ENCODE data around the gene C3AR1.

C3AR1 gene

DNA sequence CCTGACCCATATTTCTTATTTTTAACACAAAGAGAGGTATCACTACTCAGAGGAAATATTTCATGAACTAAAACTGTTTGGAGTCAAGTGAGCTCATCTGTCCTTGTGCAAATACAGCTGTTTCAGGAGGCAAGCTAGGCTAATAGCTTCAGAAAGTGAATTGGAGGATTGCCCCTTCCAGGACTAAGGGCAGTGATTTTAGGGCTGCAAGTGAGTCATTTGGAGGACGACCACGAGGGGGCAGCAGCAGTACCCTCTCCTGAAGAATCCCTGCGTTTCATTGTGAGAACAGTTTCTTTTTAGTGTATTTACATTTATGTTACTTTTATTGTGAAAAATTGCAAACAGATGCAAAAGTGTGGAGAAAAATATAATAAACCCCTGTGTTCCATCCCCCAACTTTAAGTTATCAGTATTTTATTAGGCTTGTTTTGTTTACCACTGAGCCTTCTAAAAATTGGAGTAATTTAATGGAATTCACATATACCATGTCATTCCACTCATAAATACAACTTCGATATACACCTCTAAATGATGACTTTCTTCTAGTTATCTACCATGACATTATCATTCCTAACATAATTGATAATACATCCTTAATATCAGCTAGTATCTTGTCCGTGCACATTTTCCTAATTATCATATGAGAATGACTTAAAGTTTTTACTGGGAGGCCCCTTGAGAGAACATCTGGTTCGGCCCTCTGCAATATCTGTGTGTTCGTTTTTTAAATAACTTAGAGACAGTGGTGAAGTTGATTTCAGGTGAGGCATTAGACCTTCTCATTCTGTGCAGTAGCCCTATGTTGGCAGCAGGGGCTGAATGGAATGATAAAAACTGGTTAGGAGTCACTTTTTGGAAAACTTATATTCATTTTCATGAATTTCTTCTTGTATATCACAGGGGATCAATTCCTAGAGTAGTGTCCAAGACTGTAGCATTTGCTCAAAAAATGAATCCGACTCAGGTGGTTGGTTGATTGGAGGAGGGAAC is 19.9 kb downstream of the C3AR1 start:
- Histone ChIP-seq H3K27ac (ENCODE audit: insufficient read depth, low read length, poor library complexity, severe bottlenecking) (no peak overlapping the region), H3K4me3 (ENCODE audit: insufficient read depth, low read depth, low read length, poor library complexity, severe bottlenecking) (no peak overlapping the region), H3K9me3 (ENCODE audit: control insufficient read depth, low read length) (no peaks in the 10 kb centered on the region), H3K36me3 (ENCODE audit: control insufficient read depth, insufficient read depth, low read length) (peaks cover 81% of the 10 kb centered on the region), H3K4me1 (ENCODE audit: control insufficient read depth, insufficient read depth, low read length, poor library complexity, severe bottlenecking) (no peaks in the 10 kb centered on the region), H3K27me3 (replicated peaks; ENCODE audit: control insufficient read depth, insufficient read depth, low read length, poor library complexity, severe bottlenecking) (no peaks in the 10 kb centered on the region)
- peak; percentile 63 to 72 (median 63) for DNase-seq

DNA sequence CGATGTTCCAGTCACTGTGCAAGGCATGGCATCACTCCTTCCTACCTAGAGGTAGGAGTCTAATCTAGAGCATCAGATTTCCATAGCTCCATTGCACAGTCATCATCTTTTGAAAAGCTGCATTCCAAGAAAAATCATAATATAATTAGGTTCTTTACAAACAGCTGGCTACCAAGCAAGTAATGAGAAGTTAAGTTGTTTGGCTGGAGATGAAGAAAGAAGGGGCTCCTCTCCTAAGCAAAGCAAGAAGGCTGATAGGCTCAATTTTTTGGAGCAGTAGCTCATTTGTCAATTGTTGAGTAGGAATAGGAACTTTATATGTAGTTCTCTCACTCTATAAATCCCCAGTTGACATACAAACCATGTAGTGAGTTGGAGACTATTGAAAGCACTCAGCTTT is 25.4 kb downstream of the C3AR1 start:
- Histone ChIP-seq H3K36me3 (ENCODE audit: control insufficient read depth, insufficient read depth, low read length) (peaks cover 46% of the 10 kb centered on the region), H3K4me1 (ENCODE audit: control insufficient read depth, insufficient read depth, low read length, poor library complexity, severe bottlenecking) (peaks cover 25% of the 10 kb centered on the region), H3K27ac (ENCODE audit: insufficient read depth, low read length, poor library complexity, severe bottlenecking) (no peak overlapping the region), H3K9me3 (ENCODE audit: control insufficient read depth, low read length) (no peaks in the 10 kb centered on the region), H3K27me3 (replicated peaks; ENCODE audit: control insufficient read depth, insufficient read depth, low read length, poor library complexity, severe bottlenecking) (no peaks in the 10 kb centered on the region), H3K4me3 (ENCODE audit: insufficient read depth, low read depth, low read length, poor library complexity, severe bottlenecking) (no peak overlapping the region)
- DNase-seq: no peak

DNA sequence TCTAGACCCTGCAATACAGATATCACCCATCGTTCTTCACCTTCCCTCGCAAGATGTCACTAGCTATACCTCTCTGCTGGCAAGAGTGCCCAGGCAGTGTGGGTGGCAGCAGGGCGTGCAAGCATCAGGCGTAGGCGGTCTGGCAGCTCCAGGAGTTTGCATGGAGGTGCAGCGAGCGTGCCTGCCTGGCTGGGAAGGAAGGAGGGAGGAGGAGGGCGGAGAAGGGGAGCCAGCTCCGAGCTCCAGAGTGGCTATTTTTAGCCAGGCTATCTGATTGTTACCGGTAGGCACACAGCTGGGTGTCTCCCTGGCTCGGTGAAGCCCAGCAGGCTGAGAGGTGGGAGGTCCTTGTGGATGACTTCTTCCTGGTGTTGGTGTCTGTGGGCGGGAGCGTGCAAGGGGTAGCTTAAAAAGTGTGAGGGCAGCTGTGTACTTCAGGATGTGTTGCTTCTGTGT is 27.5 kb downstream of the C3AR1 start:
- peak in 1 of 3 donors; percentile 9 for DNase-seq
- Histone ChIP-seq H3K4me1 (ENCODE audit: control insufficient read depth, insufficient read depth, low read length, poor library complexity, severe bottlenecking) (peaks cover 45% of the 10 kb centered on the region), H3K4me3 (ENCODE audit: insufficient read depth, low read depth, low read length, poor library complexity, severe bottlenecking) (peak overlapping the region; percentile 36), H3K36me3 (ENCODE audit: control insufficient read depth, insufficient read depth, low read length) (peaks cover 31% of the 10 kb centered on the region), H3K27ac (ENCODE audit: insufficient read depth, low read length, poor library complexity, severe bottlenecking) (no peak overlapping the region), H3K27me3 (replicated peaks; ENCODE audit: control insufficient read depth, insufficient read depth, low read length, poor library complexity, severe bottlenecking) (no peaks in the 10 kb centered on the region), H3K9me3 (ENCODE audit: control insufficient read depth, low read length) (no peaks in the 10 kb centered on the region)

DNA sequence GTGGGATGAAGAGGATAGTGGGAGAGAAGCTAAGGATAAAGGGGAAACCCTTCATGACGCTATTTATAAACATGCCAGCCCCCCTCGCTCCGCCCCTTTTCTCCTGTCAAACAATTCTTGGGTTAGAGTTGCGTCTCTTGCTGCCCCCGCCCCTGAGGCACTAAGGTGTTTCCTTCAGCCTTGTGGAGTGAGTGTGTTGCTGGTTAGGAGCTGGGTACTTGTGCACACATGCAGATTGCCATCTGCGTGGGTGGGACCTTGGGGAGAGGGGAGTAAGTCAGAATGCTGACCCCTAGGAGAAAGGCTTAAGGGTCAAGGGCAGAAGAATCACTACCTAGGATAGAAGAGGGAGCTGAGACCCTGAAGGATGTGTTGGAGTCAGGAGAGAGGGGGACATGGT is 28.2 kb downstream of the C3AR1 start:
- peaks cover 51% of the 10 kb centered on the region for H3K4me1 ChIP-seq (ENCODE audit: control insufficient read depth, insufficient read depth, low read length, poor library complexity, severe bottlenecking)
- peaks cover 26% of the 10 kb centered on the region for H3K36me3 ChIP-seq (ENCODE audit: control insufficient read depth, insufficient read depth, low read length)
- H3K9me3 ChIP-seq (ENCODE audit: control insufficient read depth, low read length): no peaks in the 10 kb centered on the region
- H3K4me3 ChIP-seq (ENCODE audit: insufficient read depth, low read depth, low read length, poor library complexity, severe bottlenecking): no peak overlapping the region
- DNase-seq: no peak
- H3K27me3 ChIP-seq (replicated peaks; ENCODE audit: control insufficient read depth, insufficient read depth, low read length, poor library complexity, severe bottlenecking): no peaks in the 10 kb centered on the region
- no peak overlapping the region for H3K27ac ChIP-seq (ENCODE audit: insufficient read depth, low read length, poor library complexity, severe bottlenecking)

GRCh38 chr12:8037046-8037663 is 29.0 kb downstream of the C3AR1 start:
- no peaks in the 10 kb centered on the region for H3K27me3 ChIP-seq (replicated peaks; ENCODE audit: control insufficient read depth, insufficient read depth, low read length, poor library complexity, severe bottlenecking)
- no peak for DNase-seq
- H3K4me1 ChIP-seq (ENCODE audit: control insufficient read depth, insufficient read depth, low read length, poor library complexity, severe bottlenecking): peaks cover 51% of the 10 kb centered on the region
- no peaks in the 10 kb centered on the region for H3K9me3 ChIP-seq (ENCODE audit: control insufficient read depth, low read length)
- H3K4me3 ChIP-seq (ENCODE audit: insufficient read depth, low read depth, low read length, poor library complexity, severe bottlenecking): no peak overlapping the region
- H3K27ac ChIP-seq (ENCODE audit: insufficient read depth, low read length, poor library complexity, severe bottlenecking): no peak overlapping the region
- peaks cover 19% of the 10 kb centered on the region for H3K36me3 ChIP-seq (ENCODE audit: control insufficient read depth, insufficient read depth, low read length)

DNA sequence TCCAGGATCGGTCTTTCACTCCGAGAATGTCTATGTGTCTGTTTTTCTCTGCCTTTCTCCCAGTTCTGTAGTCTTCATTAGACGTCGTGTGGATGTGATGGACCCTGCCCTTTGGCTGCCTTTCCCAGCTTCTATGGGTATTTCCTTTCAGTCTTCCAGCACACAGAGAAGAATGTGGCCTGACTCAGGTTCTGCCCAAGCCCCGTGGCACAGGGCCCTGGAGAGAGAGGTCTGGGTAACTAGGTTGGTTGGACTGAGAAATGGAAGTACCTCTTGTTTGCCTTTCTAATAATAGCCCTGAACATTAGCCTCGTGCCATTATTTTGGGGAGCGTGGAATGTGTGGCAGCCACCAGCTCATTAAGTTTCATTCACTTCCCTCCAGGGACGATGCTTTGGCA is 29.8 kb downstream of the C3AR1 start:
- DNase-seq: no peak
- Histone ChIP-seq H3K36me3 (ENCODE audit: control insufficient read depth, insufficient read depth, low read length) (peaks cover 12% of the 10 kb centered on the region), H3K9me3 (ENCODE audit: control insufficient read depth, low read length) (no peaks in the 10 kb centered on the region), H3K4me3 (ENCODE audit: insufficient read depth, low read depth, low read length, poor library complexity, severe bottlenecking) (no peak overlapping the region), H3K27ac (ENCODE audit: insufficient read depth, low read length, poor library complexity, severe bottlenecking) (no peak overlapping the region), H3K4me1 (ENCODE audit: control insufficient read depth, insufficient read depth, low read length, poor library complexity, severe bottlenecking) (peaks cover 57% of the 10 kb centered on the region), H3K27me3 (replicated peaks; ENCODE audit: control insufficient read depth, insufficient read depth, low read length, poor library complexity, severe bottlenecking) (no peaks in the 10 kb centered on the region)

GRCh38 chr12:8035440-8036010 is 30.6 kb downstream of the C3AR1 start:
- Histone ChIP-seq H3K36me3 (ENCODE audit: control insufficient read depth, insufficient read depth, low read length) (peaks cover 6% of the 10 kb centered on the region), H3K4me1 (ENCODE audit: control insufficient read depth, insufficient read depth, low read length, poor library complexity, severe bottlenecking) (peaks cover 57% of the 10 kb centered on the region), H3K27ac (ENCODE audit: insufficient read depth, low read length, poor library complexity, severe bottlenecking) (peak overlapping the region; percentile 95), H3K27me3 (replicated peaks; ENCODE audit: control insufficient read depth, insufficient read depth, low read length, poor library complexity, severe bottlenecking) (no peaks in the 10 kb centered on the region), H3K9me3 (ENCODE audit: control insufficient read depth, low read length) (no peaks in the 10 kb centered on the region), H3K4me3 (ENCODE audit: insufficient read depth, low read depth, low read length, poor library complexity, severe bottlenecking) (no peak overlapping the region)
- no peak for DNase-seq

GRCh38 chr12:8034802-8035201 is 31.4 kb downstream of the C3AR1 start:
- H3K4me3 ChIP-seq (ENCODE audit: insufficient read depth, low read depth, low read length, poor library complexity, severe bottlenecking): peak overlapping the region; percentile 94
- peaks cover 2% of the 10 kb centered on the region for H3K36me3 ChIP-seq (ENCODE audit: control insufficient read depth, insufficient read depth, low read length)
- peaks cover 57% of the 10 kb centered on the region for H3K4me1 ChIP-seq (ENCODE audit: control insufficient read depth, insufficient read depth, low read length, poor library complexity, severe bottlenecking)
- H3K9me3 ChIP-seq (ENCODE audit: control insufficient read depth, low read length): no peaks in the 10 kb centered on the region
- DNase-seq: no peak
- peak overlapping the region; percentile 95 for H3K27ac ChIP-seq (ENCODE audit: insufficient read depth, low read length, poor library complexity, severe bottlenecking)
- H3K27me3 ChIP-seq (replicated peaks; ENCODE audit: control insufficient read depth, insufficient read depth, low read length, poor library complexity, severe bottlenecking): no peaks in the 10 kb centered on the region

- no peaks in the 10 kb centered on the region for H3K9me3 ChIP-seq (ENCODE audit: control insufficient read depth, low read length)
- no peaks in the 10 kb centered on the region for H3K27me3 ChIP-seq (replicated peaks; ENCODE audit: control insufficient read depth, insufficient read depth, low read length, poor library complexity, severe bottlenecking)
- H3K4me3 ChIP-seq (ENCODE audit: insufficient read depth, low read depth, low read length, poor library complexity, severe bottlenecking): peak overlapping the region; percentile 94
- H3K27ac ChIP-seq (ENCODE audit: insufficient read depth, low read length, poor library complexity, severe bottlenecking): peak overlapping the region; percentile 95
- no peaks in the 10 kb centered on the region for H3K36me3 ChIP-seq (ENCODE audit: control insufficient read depth, insufficient read depth, low read length)
- H3K4me1 ChIP-seq (ENCODE audit: control insufficient read depth, insufficient read depth, low read length, poor library complexity, severe bottlenecking): peaks cover 53% of the 10 kb centered on the region
- peak; percentile 31 to 51 (median 35) for DNase-seq
Measured at GRCh38 chr12:8033153-8034044, 32.8 kb downstream of the C3AR1 start.

Data from effector memory CD4-positive, alpha-beta T cell (primary cell).